ENCODE measurements around the gene UBE2N. TPM values are rescaled to one million over a fixed set of nuclear protein-coding genes. Genes with fewer than 3 reads are reported as not detected.

Gene UBE2N
- total and polyA plus RNA-seq, 2 donors (not counting 3 experiments of a cell fraction or from before 2014, with no cell fraction given), result 59.2 to 125 TPM

- intact Hi-C loops (cut with micrococcal nuclease) (no loop called here), dilution Hi-C loops (cut with MboI; ENCODE audit: extremely low pct_ligation_motif_present, low sequenced_read_pairs) (no loop called here)
- Histone ChIP-seq H3K79me2 (ENCODE audit: control insufficient read depth, insufficient read depth, low read length) (no peaks in the 10 kb centered on the region), H4K20me1 (replicated peaks; ENCODE audit: control insufficient read depth, extremely low read depth, insufficient read depth, low read length) (no peaks in the 10 kb centered on the region), H3K4me1 (ENCODE audit: control insufficient read depth, extremely low read depth, insufficient read depth, low read length) (peaks cover 4% of the 10 kb centered on the region), H2AFZ (ENCODE audit: low read depth, low read length) (no peak overlapping the region), H3K4me3 (replicated peaks in 1 of 3; ENCODE audit: insufficient read depth in 1 of 3, low read depth in 1 of 3, low read length in 3 of 3) (no peak overlapping the region), H3K9ac (replicated peaks; ENCODE audit: extremely low read depth, insufficient read depth, low read length) (no peak overlapping the region), H3K4me2 (ENCODE audit: insufficient read depth, low read length) (no peak overlapping the region), H3K9me1 (replicated peaks; ENCODE audit: control insufficient read depth, extremely low read depth, insufficient read depth, low read length) (no peaks in the 10 kb centered on the region), H3K9me3 (replicated peaks; ENCODE audit: control insufficient read depth, insufficient read depth, low read length) (no peaks in the 10 kb centered on the region), H3K27ac (ENCODE audit: insufficient read depth, low read depth, low read length) (no peak overlapping the region), H3K36me3 (ENCODE audit: control insufficient read depth in 2 of 2, extremely low read depth in 1 of 2, insufficient read depth in 2 of 2, low read length in 2 of 2) (no peaks in the 10 kb centered on the region), H3K27me3 (ENCODE audit: control insufficient read depth in 2 of 2, insufficient read depth in 2 of 2, low read length in 2 of 2) (no peaks in the 10 kb centered on the region)
- FAIRE-seq (no peak), DNase-seq (ENCODE audit: low read depth, low spot score) (no peak)
- no peak for TF ChIP-seq MYC (IDR thresholded peaks at IDR 0.05; ENCODE audit: low read depth, low read length)
- no peak for TF ChIP-seq CTCF (IDR thresholded peaks at IDR 0.05; ENCODE audit: extremely low read depth in 1 of 2, insufficient read depth in 1 of 2, low read depth in 1 of 2, low read length in 2 of 2)
- TF ChIP-seq GATA2 (IDR thresholded peaks at IDR 0.05; ENCODE audit: insufficient read depth, insufficient read length, low read depth, low read length), result no peak
- TF ChIP-seq JUN (IDR thresholded peaks at IDR 0.05; ENCODE audit: borderline replicate concordance, insufficient read depth, insufficient read length, low read depth), result no peak
- TF ChIP-seq EZH2 (IDR thresholded peaks at IDR 0.05; ENCODE audit: borderline replicate concordance, low read depth, low read length, severe bottlenecking), result no peak
- no peak for TF ChIP-seq POLR2AphosphoS5 (IDR thresholded peaks at IDR 0.05; ENCODE audit: insufficient read depth, low read depth, low read length)
- TF ChIP-seq MAX (IDR thresholded peaks at IDR 0.05; ENCODE audit: insufficient read depth, insufficient read length), result no peak
- BruUV-seq (replicated peaks), result no TSS peak
- ChIA-PET POLR2A (no interaction called here), CTCF (interaction anchor here (1.2 kb wide), 1 partner anchor 13 kb away, joined by 3 read pairs; no protein-coding TSS in a partner anchor)
Observed at GRCh38 chr12:93447555-93448290, 6.0 kb upstream of the UBE2N start.

Data from endothelial cell of umbilical vein (primary cell).